HEK293 (cell line): Measurements from ENCODE around the gene EEIG2.

Source experiments
- BCL11A ChIP-seq: fragments of 450-650 bp; formaldehyde crosslinking; IDR thresholded peaks from 2 replicates; pipeline ENCODE4 v1.5.1; 2016; ENCODE audit warnings: low read depth, missing biosample characterization, missing genetic modification characterization
- PRDM1 ChIP-seq: fragments of 450-650 bp; formaldehyde crosslinking; IDR thresholded peaks from 2 replicates; pipeline ENCODE4; 2016; ENCODE audit warnings: missing biosample characterization, missing genetic modification characterization
- TCF7L2 ChIP-seq: IDR thresholded peaks from 2 replicates; pipeline ENCODE4 v1.6.1; 2011; ENCODE audit warnings: low read depth, mild to moderate bottlenecking, inconsistent platforms, low read length, moderate library complexity, borderline replicate concordance
- YY1 ChIP-seq: fragments of 450-650 bp; formaldehyde crosslinking; IDR thresholded peaks from 2 replicates; pipeline ENCODE4 v1.5.1; 2018; ENCODE audit warnings: missing biosample characterization, missing genetic modification characterization
- ZNF785 ChIP-seq: fragments of 450-650 bp; formaldehyde crosslinking; IDR thresholded peaks from 2 replicates; pipeline ENCODE4 v1.5.1; 2016; ENCODE audit warnings: missing biosample characterization, missing genetic modification characterization
- ZSCAN18 ChIP-seq: fragments of 450-650 bp; formaldehyde crosslinking; IDR thresholded peaks from 2 replicates; pipeline ENCODE4 v1.5.1; 2016; ENCODE audit warnings: missing biosample characterization, missing genetic modification characterization
- TF ChIP-seq, protein P1 (sequence below): fragments of 450-650 bp; formaldehyde crosslinking; IDR thresholded peaks from 2 replicates; pipeline ENCODE4 v1.5.1; 2016; ENCODE audit warnings: missing biosample characterization, missing genetic modification characterization
- TF ChIP-seq, protein P2 (sequence below): fragments of 450-650 bp; formaldehyde crosslinking; IDR thresholded peaks from 2 replicates; pipeline ENCODE4 v1.5.1; 2016; ENCODE audit warnings: missing biosample characterization, missing genetic modification characterization

- TF ChIP-seq BCL11A (tag by site-specific recombination) (no peak), ZNF785 (tag by site-specific recombination) (no peak), ZSCAN18 (tag by site-specific recombination) (no peak), TCF7L2 (no peak), YY1 (tag by site-specific recombination) (no peak), PRDM1 (tag by site-specific recombination) (no peak)
- TF ChIP-seq, protein P1, sequence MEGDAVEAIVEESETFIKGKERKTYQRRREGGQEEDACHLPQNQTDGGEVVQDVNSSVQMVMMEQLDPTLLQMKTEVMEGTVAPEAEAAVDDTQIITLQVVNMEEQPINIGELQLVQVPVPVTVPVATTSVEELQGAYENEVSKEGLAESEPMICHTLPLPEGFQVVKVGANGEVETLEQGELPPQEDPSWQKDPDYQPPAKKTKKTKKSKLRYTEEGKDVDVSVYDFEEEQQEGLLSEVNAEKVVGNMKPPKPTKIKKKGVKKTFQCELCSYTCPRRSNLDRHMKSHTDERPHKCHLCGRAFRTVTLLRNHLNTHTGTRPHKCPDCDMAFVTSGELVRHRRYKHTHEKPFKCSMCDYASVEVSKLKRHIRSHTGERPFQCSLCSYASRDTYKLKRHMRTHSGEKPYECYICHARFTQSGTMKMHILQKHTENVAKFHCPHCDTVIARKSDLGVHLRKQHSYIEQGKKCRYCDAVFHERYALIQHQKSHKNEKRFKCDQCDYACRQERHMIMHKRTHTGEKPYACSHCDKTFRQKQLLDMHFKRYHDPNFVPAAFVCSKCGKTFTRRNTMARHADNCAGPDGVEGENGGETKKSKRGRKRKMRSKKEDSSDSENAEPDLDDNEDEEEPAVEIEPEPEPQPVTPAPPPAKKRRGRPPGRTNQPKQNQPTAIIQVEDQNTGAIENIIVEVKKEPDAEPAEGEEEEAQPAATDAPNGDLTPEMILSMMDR: no peak
- TF ChIP-seq, protein P2, sequence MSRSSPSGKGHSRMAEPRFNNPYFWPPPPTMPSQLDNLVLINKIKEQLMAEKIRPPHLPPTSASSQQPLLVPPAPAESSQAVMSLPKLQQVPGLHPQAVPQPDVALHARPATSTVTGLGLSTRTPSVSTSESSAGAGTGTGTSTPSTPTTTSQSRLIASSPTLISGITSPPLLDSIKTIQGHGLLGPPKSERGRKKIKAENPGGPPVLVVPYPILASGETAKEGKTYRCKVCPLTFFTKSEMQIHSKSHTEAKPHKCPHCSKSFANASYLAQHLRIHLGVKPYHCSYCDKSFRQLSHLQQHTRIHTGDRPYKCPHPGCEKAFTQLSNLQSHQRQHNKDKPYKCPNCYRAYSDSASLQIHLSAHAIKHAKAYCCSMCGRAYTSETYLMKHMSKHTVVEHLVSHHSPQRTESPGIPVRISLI (tag by site-specific recombination): no peak
These were observed 18.9 kb upstream of the EEIG2 start for GRCh38 chr1:108540977-108541376.
